GM12891 (cell line): ENCODE results near the gene THAP3.
"Not testable (repeated sequence)": the region's sequence is repeated elsewhere in the genome, so short reads cannot be mapped to it uniquely, and the experiment has no call there.

Experiments used
- DNase-seq: peaks from one replicate; pipeline ENCODE4 v3.0.0; 2011; ENCODE audit warnings: low spot score; ENCODE audit not compliant: insufficient read length
- FAIRE-seq: peaks from 2 replicates; lab custom pipeline; 2011; peaks lifted over from hg19 to GRCh38; lab: Jason Lieb, UNC
- PAX5 ChIP-seq: IDR thresholded peaks from 2 replicates; pipeline ENCODE4 v1.6.1; 2011; ENCODE audit warnings: low read length, moderate library complexity, mild to moderate bottlenecking; ENCODE audit not compliant: insufficient read depth, severe bottlenecking
- POLR2A ChIP-seq: IDR thresholded peaks from 2 replicates; pipeline ENCODE4 v1.6.1; 2011; ENCODE audit warnings: low read depth, low read length, control low read depth
- POLR2AphosphoS5 ChIP-seq: IDR thresholded peaks from 2 replicates; pipeline ENCODE4 v1.6.1; 2011; ENCODE audit warnings: low read depth, low read length, control low read depth
- POU2F2 ChIP-seq: IDR thresholded peaks from 2 replicates; pipeline ENCODE4 v1.6.1; 2011; ENCODE audit warnings: low read depth, mild to moderate bottlenecking, control low read depth, low read length, moderate library complexity
- SPI1 ChIP-seq: IDR thresholded peaks from 2 replicates; pipeline ENCODE4 v1.6.1; 2011; ENCODE audit warnings: low read depth, low read length, control low read depth
- TAF1 ChIP-seq: IDR thresholded peaks from 2 replicates; pipeline ENCODE4 v1.6.1; 2011; ENCODE audit warnings: low read depth, low read length, control low read depth

The THAP3 gene

GRCh38 chr1:6653436-6654290 lies 29.0 kb downstream of the THAP3 start:
- TF ChIP-seq POLR2AphosphoS5 (no peak), POLR2A (no peak), PAX5 (no peak), TAF1 (no peak), POU2F2 (no peak), SPI1 (no peak)
- no peak for DNase-seq
- no peak for FAIRE-seq

DNA sequence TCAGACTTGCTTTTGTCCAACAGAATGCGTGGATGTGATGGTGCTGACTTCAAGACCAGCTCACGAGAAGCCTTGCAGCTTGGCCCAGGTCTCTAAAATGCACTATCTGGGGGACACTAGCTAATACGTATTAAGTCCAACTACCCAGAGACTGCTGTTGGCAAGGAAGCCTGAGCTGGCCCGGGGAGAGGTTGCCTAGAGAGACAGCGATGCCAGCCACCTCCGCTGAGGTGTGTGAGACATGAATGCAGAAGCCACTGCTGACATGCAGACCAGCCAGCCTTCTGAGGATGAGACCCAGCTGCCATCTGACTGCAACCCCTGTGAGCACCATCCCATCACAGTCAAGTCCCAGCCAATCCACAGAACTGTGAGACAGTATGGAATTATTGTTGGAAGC lies 32.5 kb downstream of the THAP3 start:
- TF ChIP-seq PAX5, result no peak
- no peak for TF ChIP-seq SPI1
- TF ChIP-seq TAF1, result no peak
- no peak for TF ChIP-seq POLR2AphosphoS5
- no peak for TF ChIP-seq POU2F2
- no peak for TF ChIP-seq POLR2A
- FAIRE-seq, result no peak

DNA sequence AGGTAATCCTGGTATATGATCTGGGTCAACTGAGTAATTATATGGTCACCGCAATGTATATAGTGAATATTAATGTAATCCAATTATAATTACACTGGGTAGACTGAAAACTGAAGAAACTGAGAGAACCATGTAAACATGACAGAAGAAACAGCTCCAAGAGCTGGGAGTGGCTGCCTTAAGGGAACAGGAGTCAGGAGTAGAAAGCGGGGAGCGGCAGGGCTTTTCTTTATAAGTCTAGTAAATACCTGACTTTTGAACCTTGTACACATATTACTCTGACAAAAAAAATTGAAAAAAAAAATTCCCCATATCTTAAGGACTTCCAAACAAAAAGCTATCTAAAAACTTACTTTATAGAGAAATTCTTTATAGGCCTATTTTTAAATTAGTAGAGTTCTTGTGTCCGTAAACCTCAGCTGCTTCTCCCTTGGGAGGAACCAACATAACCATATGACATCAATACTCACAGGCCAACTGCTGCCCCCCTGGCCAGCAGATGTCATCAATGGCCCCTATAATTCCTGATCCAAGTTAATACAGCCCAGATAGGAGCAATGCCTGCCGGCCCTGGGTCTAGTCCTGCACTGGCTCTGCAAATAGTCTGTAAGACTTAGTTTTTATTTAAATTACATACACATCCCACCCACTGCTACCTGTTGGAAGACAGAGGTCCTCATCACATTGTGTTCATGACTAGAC lies 33.8 kb downstream of the THAP3 start:
- TF ChIP-seq SPI1 (no peak), PAX5 (no peak), POU2F2 (no peak), POLR2AphosphoS5 (no peak), POLR2A (no peak), TAF1 (no peak)
- DNase-seq (no peak), FAIRE-seq (no peak)

More for the DNA sequence above, 32.5 kb downstream of the THAP3 start:
- DNase-seq, result no peak

DNA sequence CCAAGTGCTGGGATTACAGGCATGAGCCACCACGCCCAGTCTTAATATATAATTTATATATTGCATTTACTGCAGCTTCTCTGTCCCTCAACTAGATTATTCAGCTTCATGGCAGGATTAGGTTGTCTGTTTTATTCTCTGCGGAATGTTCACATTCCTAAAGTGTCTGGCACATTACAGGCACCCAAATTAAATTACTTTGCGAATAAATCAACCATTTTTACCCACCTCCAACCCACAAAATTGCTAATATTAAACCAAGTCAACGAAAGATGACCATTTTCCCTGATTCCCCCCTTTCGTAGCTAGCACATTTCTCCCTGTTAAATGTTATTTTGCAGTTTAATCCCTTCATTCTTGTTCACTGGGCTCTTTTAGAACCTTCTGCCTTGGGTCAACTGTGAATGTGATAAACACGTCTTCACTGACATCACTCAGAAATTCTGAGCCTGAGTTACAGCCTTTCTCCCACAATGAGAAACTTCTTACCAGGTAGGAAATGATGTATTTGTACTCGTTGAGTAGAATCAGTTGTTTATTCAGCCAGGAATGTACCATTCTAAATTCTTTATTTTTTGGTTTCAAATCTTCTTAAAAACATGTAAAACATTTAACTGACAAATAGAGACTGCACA lies 35.9 kb downstream of the THAP3 start:
- DNase-seq (no peak), FAIRE-seq (no peak)
- no peak for TF ChIP-seq PAX5
- TF ChIP-seq POLR2AphosphoS5, result no peak
- TF ChIP-seq TAF1, result no peak
- no peak for TF ChIP-seq SPI1
- no peak for TF ChIP-seq POU2F2
- TF ChIP-seq POLR2A, result no peak

DNA sequence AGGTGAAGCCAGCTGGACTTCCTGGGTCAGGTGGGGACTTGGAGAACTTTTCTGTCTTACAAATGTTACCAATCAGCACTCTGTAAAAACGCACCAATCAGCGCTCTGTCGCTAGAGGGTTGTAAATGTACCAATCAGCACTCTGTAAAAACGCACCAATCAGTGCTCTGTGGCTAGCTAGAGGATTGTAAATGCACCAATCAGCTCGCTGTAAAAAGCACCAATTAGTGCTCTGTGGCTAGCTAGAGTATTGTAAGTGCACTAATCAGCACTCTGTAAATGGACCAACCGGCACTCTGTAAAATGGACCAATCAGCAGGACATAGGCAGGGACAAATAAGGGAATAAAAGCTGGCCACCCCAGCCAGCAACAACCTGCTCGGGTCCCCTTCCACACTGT lies 37.8 kb downstream of the THAP3 start:
- not testable (repeated sequence) for FAIRE-seq, DNase-seq

DNA sequence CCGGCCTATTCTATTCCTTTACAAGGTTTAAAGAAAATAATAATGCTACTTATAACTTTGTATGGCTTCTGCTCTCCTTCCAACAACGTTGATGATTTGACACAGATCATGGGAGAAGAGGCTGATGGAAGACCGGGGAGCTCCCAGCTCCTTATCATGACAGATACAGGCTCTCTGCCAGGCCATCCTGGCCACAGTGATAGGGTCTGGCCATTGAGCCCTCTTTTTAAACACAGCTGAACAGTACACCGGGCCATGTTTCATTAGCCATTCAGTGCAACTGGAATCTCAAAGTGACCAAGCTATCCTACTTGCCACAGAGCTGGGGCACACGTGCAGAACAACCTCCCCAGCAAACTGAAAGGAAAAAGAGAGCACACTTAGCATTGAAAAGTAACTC lies 42.0 kb downstream of the THAP3 start:
- no peak for FAIRE-seq
- no peak for DNase-seq
- TF ChIP-seq PAX5 (no peak), SPI1 (no peak), POLR2A (no peak), TAF1 (no peak)

DNA sequence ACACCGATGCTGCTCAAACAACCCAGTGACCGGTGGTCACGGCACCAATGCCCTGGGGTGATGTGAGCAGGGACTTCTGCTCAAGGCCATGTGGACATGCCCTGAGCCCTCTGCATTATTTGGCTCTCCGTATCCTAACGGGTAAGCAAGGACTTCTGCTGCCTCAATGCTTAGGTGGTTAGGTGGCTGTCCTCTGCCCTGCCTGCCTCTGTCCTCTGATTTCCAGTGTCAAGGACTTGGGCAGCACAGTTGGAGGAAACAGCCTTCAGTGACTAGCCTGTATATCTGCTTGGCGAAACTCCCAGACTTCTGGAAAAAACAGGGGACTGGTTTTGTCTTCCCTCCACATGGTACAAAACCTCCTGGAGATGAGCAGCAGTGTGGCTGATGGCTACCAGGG lies 42.5 kb downstream of the THAP3 start:
- no peak for FAIRE-seq
- no peak for DNase-seq
- TF ChIP-seq POLR2A, result no peak
- no peak for TF ChIP-seq POLR2AphosphoS5
- TF ChIP-seq PAX5, result no peak
- TF ChIP-seq TAF1, result no peak
- no peak for TF ChIP-seq POU2F2
- no peak for TF ChIP-seq SPI1

GRCh38 chr1:6668503-6668902 lies 43.8 kb downstream of the THAP3 start:
- DNase-seq (no peak), FAIRE-seq (no peak)

GRCh38 chr1:6672558-6672957 lies 47.9 kb downstream of the THAP3 start:
- no peak for DNase-seq
- TF ChIP-seq TAF1 (no peak), PAX5 (no peak), POLR2A (no peak), POLR2AphosphoS5 (no peak), POU2F2 (no peak), SPI1 (no peak)
- FAIRE-seq, result peak; percentile 23

More at GRCh38 chr1:6668503-6668902, 43.8 kb downstream of the THAP3 start:
- TF ChIP-seq POLR2A (no peak), PAX5 (no peak), TAF1 (no peak), POU2F2 (no peak), POLR2AphosphoS5 (no peak), SPI1 (no peak)

DNA sequence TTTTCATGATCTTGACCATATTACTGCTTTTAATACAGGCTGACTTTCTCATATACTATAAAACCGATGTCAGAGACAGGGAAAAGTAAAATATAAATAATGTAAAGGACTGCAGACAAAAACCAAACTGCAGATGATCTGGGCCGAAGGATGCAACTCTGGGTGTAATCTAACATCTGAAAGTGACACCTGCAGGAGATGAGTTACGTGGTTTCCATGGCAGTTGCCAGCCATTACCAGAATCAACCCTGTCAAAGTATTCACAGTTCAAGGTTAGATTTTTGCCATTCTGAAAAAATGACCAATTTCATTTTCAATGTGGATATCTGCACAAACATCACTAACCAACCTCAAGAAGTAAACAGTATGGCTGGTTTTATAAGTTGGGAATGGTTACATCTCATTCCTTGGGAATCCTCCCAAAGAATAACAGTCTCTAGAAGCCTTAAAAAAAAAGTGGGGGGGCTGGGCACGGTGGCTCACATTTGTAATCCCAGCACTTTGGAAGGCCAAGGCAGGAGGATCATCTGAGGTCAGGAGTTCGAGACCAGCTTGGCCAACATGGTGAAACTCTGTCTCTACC lies 49.2 kb downstream of the THAP3 start:
- no peak for FAIRE-seq
- TF ChIP-seq POLR2A (no peak), PAX5 (no peak), SPI1 (no peak), POLR2AphosphoS5 (no peak), TAF1 (no peak)

More for the DNA sequence above, 49.2 kb downstream of the THAP3 start:
- no peak for DNase-seq
